Natural killer cell (primary cell): ENCODE measurements around the gene PGC. TPM values are rescaled to one million over a fixed set of nuclear protein-coding genes. Genes with fewer than 3 reads are reported as not detected.
A peak's percentile ranks its signal among the peaks of the same experiment; 100 is the strongest.

ENCODE experiments used
- ATAC-seq, 3 donors: fragments of 150-1000 bp in 2 of 3; fragments of 200-7000 bp in 1 of 3; cut with Tn5 transposase; 1 replicate in 1 of 3; 2 replicates in 2 of 3; pipeline ENCODE4 v1.10.0; 2021; ENCODE audit warnings: mild to moderate bottlenecking in 2 of 3, moderate library complexity in 2 of 3
- DNase-seq, 2 donors: peaks; one replicate each; pipeline versions ENCODE4 v3.0.0 to v3.0.0-alpha.2; 2013 to 2021; ENCODE audit warnings: mixed read lengths in 1 of 2
- H3K27ac ChIP-seq: one replicate; pipeline ENCODE4 v1.5.1; 2013; ENCODE audit warnings: mild to moderate bottlenecking, low read length
- H3K27me3 ChIP-seq: one replicate; pipeline ENCODE4 v1.6.1; 2013; ENCODE audit warnings: low read length; ENCODE audit not compliant: control insufficient read depth, insufficient read depth
- H3K36me3 ChIP-seq: one replicate; pipeline ENCODE4 v1.6.1; 2013; ENCODE audit warnings: low read length; ENCODE audit not compliant: control insufficient read depth, insufficient read depth
- H3K4me1 ChIP-seq: one replicate; pipeline ENCODE4 v1.6.1; 2013; ENCODE audit warnings: low read length; ENCODE audit not compliant: control insufficient read depth, insufficient read depth
- H3K4me3 ChIP-seq: one replicate; pipeline ENCODE4 v1.5.1; 2013; ENCODE audit warnings: low read length
- H3K9me3 ChIP-seq: one replicate; pipeline ENCODE4 v1.6.1; 2013; ENCODE audit warnings: low read length; ENCODE audit not compliant: control insufficient read depth, insufficient read depth
- H3K27ac Mint-ChIP-seq, 2 donors: one replicate each; pipeline ENCODE4 v1.8.0; 2022; ENCODE audit warnings: mild to moderate bottlenecking in 2 of 2, mixed read lengths in 2 of 2, moderate library complexity in 1 of 2
- H3K27me3 Mint-ChIP-seq, 2 donors: one replicate each; pipeline ENCODE4 v1.8.0; 2022; ENCODE audit warnings: low read depth in 2 of 2, mixed read lengths in 2 of 2
- H3K36me3 Mint-ChIP-seq: one replicate; pipeline ENCODE4 v1.8.0; 2022; ENCODE audit warnings: mixed read lengths
- H3K4me1 Mint-ChIP-seq, 2 donors: one replicate each; pipeline ENCODE4 v1.8.0; 2022; ENCODE audit warnings: mixed read lengths in 2 of 2
- H3K4me3 Mint-ChIP-seq: one replicate; pipeline ENCODE4 v1.8.0; 2022; ENCODE audit warnings: mild to moderate bottlenecking, moderate library complexity, mixed read lengths
- H3K9me3 Mint-ChIP-seq, 2 donors: one replicate each; pipeline ENCODE4 v1.8.0; 2022; ENCODE audit warnings: mixed read lengths in 2 of 2
- WGBS: methylation state at CpG from one replicate; pipeline ENCODE4 v1.1.7; 2013; ENCODE audit warnings: missing lambda C conversion rate; ENCODE audit not compliant: insufficient coverage; 5-methylcytosine and 5-hydroxymethylcytosine counted together
- intact Hi-C: fragments of 100-400 bp; cut with micrococcal nuclease; formaldehyde crosslinking; loops from one replicate; pipeline ENCODE4 v1.14.2; 2022
- total RNA-seq, 4 donors: library from RNA; stranded (reverse); fragments of 120-200 nt in 1 of 4; gene quantifications; one replicate each; pipeline versions ENCODE4 v1.2.3 to v1.2.4, GENCODE V29; 2013 to 2022
- TF ChIP-seq, protein P1 (sequence below): fragments of 200-600 bp; IDR thresholded peaks from one replicate; pipeline ENCODE4 v1.8.0; 2022; ENCODE audit warnings: antibody characterized with exemption

PGC gene
- total RNA-seq, 3 donors from 2014 or later (not counting 1 experiment from before 2014, with no cell fraction given), result not detected

DNA sequence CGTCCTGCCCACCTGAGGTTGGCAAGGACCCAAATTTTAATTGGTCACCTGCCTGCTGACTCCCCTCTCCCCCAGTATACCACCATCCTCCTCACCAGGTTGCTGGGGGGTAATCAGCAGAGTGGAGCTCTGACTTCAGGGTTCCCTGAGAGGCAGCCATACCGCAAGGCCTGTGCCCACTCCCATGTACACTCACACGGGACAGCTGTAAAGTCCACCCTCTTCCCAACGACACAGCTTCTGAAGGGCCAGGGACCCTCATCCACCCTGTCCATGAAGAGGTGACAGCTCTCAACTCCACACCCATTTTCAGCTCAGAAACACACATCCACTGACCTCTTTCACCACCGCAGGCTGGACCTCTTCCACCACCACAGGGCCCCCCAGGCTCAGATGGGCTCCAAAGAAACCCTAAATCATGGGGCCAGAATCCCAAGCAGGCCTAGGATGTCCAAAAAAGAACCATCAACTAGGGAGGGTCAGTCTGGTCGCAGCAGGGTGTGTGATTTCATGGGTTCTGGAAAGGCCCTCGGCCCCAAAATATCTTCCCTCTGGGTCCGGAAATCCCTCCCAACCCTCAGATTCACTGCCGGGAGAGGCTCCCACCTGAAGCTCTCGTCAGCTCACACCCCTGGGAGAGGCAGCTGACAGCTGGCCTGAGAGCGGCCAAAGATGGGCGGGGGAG, 41.7 kb downstream of the PGC start:
- WGBS, result 76% methylated on average over 12 of the region's 12 CpGs
- Mint-ChIP-seq H3K4me1 (peaks cover 50 to 77% of the 10 kb centered on the region in 2 donors), H3K36me3 (no peaks in the 10 kb centered on the region), H3K4me3 (peak overlapping the region; percentile 19), H3K27me3 (no peaks in the 10 kb centered on the region), H3K9me3 (no peaks in the 10 kb centered on the region), H3K27ac (peak overlapping the region; percentile 92 to 93)
- Histone ChIP-seq H3K27ac (peak overlapping the region; percentile 79), H3K27me3 (no peaks in the 10 kb centered on the region), H3K36me3 (no peaks in the 10 kb centered on the region), H3K9me3 (no peaks in the 10 kb centered on the region), H3K4me1 (peaks cover 60% of the 10 kb centered on the region), H3K4me3 (no peak overlapping the region)
- intact Hi-C loops, result loop anchor here (10.0 kb wide), 1 partner anchor 459 kb away; no protein-coding TSS in a partner anchor
- no peak for ATAC-seq
- TF ChIP-seq, protein P1, sequence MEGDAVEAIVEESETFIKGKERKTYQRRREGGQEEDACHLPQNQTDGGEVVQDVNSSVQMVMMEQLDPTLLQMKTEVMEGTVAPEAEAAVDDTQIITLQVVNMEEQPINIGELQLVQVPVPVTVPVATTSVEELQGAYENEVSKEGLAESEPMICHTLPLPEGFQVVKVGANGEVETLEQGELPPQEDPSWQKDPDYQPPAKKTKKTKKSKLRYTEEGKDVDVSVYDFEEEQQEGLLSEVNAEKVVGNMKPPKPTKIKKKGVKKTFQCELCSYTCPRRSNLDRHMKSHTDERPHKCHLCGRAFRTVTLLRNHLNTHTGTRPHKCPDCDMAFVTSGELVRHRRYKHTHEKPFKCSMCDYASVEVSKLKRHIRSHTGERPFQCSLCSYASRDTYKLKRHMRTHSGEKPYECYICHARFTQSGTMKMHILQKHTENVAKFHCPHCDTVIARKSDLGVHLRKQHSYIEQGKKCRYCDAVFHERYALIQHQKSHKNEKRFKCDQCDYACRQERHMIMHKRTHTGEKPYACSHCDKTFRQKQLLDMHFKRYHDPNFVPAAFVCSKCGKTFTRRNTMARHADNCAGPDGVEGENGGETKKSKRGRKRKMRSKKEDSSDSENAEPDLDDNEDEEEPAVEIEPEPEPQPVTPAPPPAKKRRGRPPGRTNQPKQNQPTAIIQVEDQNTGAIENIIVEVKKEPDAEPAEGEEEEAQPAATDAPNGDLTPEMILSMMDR, result no peak
- no peak for DNase-seq

GRCh38 chr6:41704656-41705310, 42.4 kb downstream of the PGC start:
- 73% methylated on average over 5 of the region's 5 CpGs for WGBS
- H3K4me1 ChIP-seq, result peaks cover 61% of the 10 kb centered on the region
- no peaks in the 10 kb centered on the region for H3K36me3 ChIP-seq
- Mint-ChIP-seq H3K27me3 (no peaks in the 10 kb centered on the region), H3K4me3 (peak overlapping the region; percentile 28), H3K36me3 (no peaks in the 10 kb centered on the region), H3K27ac (peak overlapping the region; percentile 92 to 93), H3K4me1 (peaks cover 53 to 79% of the 10 kb centered on the region in 2 donors), H3K9me3 (no peaks in the 10 kb centered on the region)
- no peak for ATAC-seq
- intact Hi-C loops, result loop anchor here (10.0 kb wide), 1 partner anchor 460 kb away; no protein-coding TSS in a partner anchor
- TF ChIP-seq, protein P1, result no peak
- H3K27ac ChIP-seq, result peak overlapping the region; percentile 79
- H3K4me3 ChIP-seq, result no peak overlapping the region
- H3K27me3 ChIP-seq, result no peaks in the 10 kb centered on the region
- no peak for DNase-seq
- H3K9me3 ChIP-seq, result no peaks in the 10 kb centered on the region

GRCh38 chr6:41704028-41704427, 43.2 kb downstream of the PGC start:
- no peak for ATAC-seq
- peaks cover 63% of the 10 kb centered on the region for H3K4me1 ChIP-seq

More at GRCh38 chr6:41704028-41704427, 43.2 kb downstream of the PGC start:
- Histone ChIP-seq H3K36me3 (no peaks in the 10 kb centered on the region), H3K9me3 (no peaks in the 10 kb centered on the region), H3K27me3 (no peaks in the 10 kb centered on the region), H3K4me3 (no peak overlapping the region), H3K27ac (no peak overlapping the region)
- Mint-ChIP-seq H3K4me3 (no peak overlapping the region), H3K36me3 (no peaks in the 10 kb centered on the region), H3K4me1 (peaks cover 61 to 80% of the 10 kb centered on the region in 2 donors), H3K27me3 (no peaks in the 10 kb centered on the region), H3K27ac (peak overlapping the region; percentile 92 to 93), H3K9me3 (no peaks in the 10 kb centered on the region)
- no peak for DNase-seq
- intact Hi-C loops, result loop anchor here (10.0 kb wide), 1 partner anchor 461 kb away; no protein-coding TSS in a partner anchor
- 95% methylated on average over 7 of the region's 7 CpGs for WGBS
- TF ChIP-seq, protein P1, result no peak
